ENCODE results near the gene VPS39. TPM values are rescaled to one million over a fixed set of nuclear protein-coding genes. Genes with fewer than 3 reads are reported as not detected.

Gene VPS39
- polyA plus RNA-seq, 1 donor (not counting 4 experiments of a cell fraction or from before 2014, with no cell fraction given) = 29.7 TPM

DNA sequence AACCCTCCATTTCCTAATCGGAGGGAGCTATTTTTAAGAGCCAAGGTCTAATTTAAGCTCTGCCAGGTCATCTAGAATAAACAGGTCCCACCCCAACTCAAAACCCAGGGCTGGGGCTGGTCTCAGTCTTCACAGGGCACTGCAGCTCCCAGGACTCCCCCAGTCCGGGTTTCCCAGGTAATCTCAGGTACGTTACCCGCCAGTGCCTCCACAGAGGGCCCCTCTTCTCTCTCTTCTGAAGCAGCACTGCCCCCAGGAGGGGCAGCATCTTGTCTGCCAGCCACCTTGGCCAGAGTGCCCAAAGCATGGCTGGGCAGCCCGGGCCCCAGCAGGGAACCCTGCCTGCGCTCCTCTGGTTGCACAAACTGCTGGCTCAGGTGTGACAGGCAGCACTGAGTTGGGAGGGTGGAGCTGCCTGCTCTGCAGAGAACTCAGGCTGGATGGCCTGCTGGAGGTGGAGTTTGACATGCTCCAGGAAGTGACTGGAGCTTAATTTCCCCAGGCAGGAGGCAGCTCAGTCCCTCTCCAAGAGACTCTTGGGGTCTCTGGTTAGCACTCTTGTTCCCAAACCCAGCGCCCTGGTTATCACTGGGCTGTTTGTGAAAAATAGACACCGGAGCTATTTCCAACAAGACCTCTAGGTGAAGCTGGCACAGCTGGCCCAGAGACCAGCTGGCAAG is 51.7 kb downstream of the VPS39 start, which contains the start of gene PLA2G4F:
Gene PLA2G4F, minus strand, starts transcription at position 394 of the 680 bp plus-strand sequence. Its CDS starts 87 bp downstream, at position 307.
- FAIRE-seq = peak; percentile 93
- Histone ChIP-seq H3K9me3 (ENCODE audit: control insufficient read depth, low read depth, low read length) (no peaks in the 10 kb centered on the region), H2AFZ (ENCODE audit: control insufficient read depth, low read length) (peak within 1 kb of the TSS; percentile 74), H3K27me3 (ENCODE audit: control insufficient read depth, extremely low read depth, insufficient read depth, low read length) (no peaks in the 10 kb centered on the region), H3K4me1 (ENCODE audit: control insufficient read depth, extremely low read depth, insufficient read depth, low read length) (peaks cover 46% of the 10 kb centered on the region), H3K36me3 (ENCODE audit: control insufficient read depth in 2 of 2, extremely low read depth in 1 of 2, insufficient read depth in 2 of 2, low read length in 2 of 2) (peaks cover 5 to 15% of the 10 kb centered on the region in 2 experiments), H3K9me1 (ENCODE audit: control insufficient read depth, extremely low read depth, insufficient read depth, low read length) (no peaks in the 10 kb centered on the region), H3K79me2 (ENCODE audit: control insufficient read depth, insufficient read depth, low read length) (no peaks in the 10 kb centered on the region), H3K9ac (ENCODE audit: control insufficient read depth, extremely low read depth, insufficient read depth, low read length) (peak within 1 kb of the TSS; percentile 53), H3K27ac (ENCODE audit: control insufficient read depth, insufficient read depth, low read length) (peak within 1 kb of the TSS; percentile 27), H3K4me3 (ENCODE audit: control insufficient read depth in 2 of 3, extremely low read depth in 1 of 3, insufficient read depth in 2 of 3, low read depth in 1 of 3, low read length in 3 of 3) (peak within 1 kb of the TSS; percentile 23 to 55 (median 24)), H4K20me1 (ENCODE audit: control insufficient read depth, extremely low read depth, insufficient read depth, low read length) (no peaks in the 10 kb centered on the region), H3K4me2 (ENCODE audit: control insufficient read depth, extremely low read depth, insufficient read depth, low read depth, low read length) (peak within 1 kb of the TSS; percentile 82)
- DNase-seq (ENCODE audit: low read depth, low spot score) = no peak
- TF ChIP-seq, protein P1, sequence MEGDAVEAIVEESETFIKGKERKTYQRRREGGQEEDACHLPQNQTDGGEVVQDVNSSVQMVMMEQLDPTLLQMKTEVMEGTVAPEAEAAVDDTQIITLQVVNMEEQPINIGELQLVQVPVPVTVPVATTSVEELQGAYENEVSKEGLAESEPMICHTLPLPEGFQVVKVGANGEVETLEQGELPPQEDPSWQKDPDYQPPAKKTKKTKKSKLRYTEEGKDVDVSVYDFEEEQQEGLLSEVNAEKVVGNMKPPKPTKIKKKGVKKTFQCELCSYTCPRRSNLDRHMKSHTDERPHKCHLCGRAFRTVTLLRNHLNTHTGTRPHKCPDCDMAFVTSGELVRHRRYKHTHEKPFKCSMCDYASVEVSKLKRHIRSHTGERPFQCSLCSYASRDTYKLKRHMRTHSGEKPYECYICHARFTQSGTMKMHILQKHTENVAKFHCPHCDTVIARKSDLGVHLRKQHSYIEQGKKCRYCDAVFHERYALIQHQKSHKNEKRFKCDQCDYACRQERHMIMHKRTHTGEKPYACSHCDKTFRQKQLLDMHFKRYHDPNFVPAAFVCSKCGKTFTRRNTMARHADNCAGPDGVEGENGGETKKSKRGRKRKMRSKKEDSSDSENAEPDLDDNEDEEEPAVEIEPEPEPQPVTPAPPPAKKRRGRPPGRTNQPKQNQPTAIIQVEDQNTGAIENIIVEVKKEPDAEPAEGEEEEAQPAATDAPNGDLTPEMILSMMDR (optimal IDR thresholded peaks at IDR 0.05 in 1 of 3, IDR thresholded peaks at IDR 0.05 in 1 of 3, conservative IDR thresholded peaks at IDR 0.05 in 1 of 3; ENCODE audit: extremely low read depth in 1 of 3, insufficient read depth in 2 of 3, low read length in 3 of 3) = peak in 1 of 3 experiments; percentile 23
- TF ChIP-seq EZH2 (IDR thresholded peaks at IDR 0.05; ENCODE audit: low read length) = no peak
- dilution Hi-C loops (cut with MboI; ENCODE audit: extremely low pct_ligation_motif_present, low sequenced_read_pairs) = no loop called here

- no peak for DNase-seq (ENCODE audit: low read depth, low spot score)
- H3K27me3 ChIP-seq (ENCODE audit: control insufficient read depth, extremely low read depth, insufficient read depth, low read length) = no peaks in the 10 kb centered on the region
- TF ChIP-seq, protein P1 (optimal IDR thresholded peaks at IDR 0.05 in 1 of 3, IDR thresholded peaks at IDR 0.05 in 1 of 3, conservative IDR thresholded peaks at IDR 0.05 in 1 of 3; ENCODE audit: extremely low read depth in 1 of 3, insufficient read depth in 2 of 3, low read length in 3 of 3) = no peak
- no peak for TF ChIP-seq EZH2 (IDR thresholded peaks at IDR 0.05; ENCODE audit: low read length)
- peak overlapping the region; percentile 27 for H3K27ac ChIP-seq (ENCODE audit: control insufficient read depth, insufficient read depth, low read length)
- H3K4me3 ChIP-seq (ENCODE audit: control insufficient read depth in 2 of 3, extremely low read depth in 1 of 3, insufficient read depth in 2 of 3, low read depth in 1 of 3, low read length in 3 of 3) = peak overlapping the region; percentile 23 to 55 (median 24)
- peak; percentile 84 for FAIRE-seq
- H3K9ac ChIP-seq (ENCODE audit: control insufficient read depth, extremely low read depth, insufficient read depth, low read length) = peak overlapping the region; percentile 53
- H3K4me2 ChIP-seq (ENCODE audit: control insufficient read depth, extremely low read depth, insufficient read depth, low read depth, low read length) = peak overlapping the region; percentile 82
- H3K79me2 ChIP-seq (ENCODE audit: control insufficient read depth, insufficient read depth, low read length) = no peaks in the 10 kb centered on the region
- dilution Hi-C loops (cut with MboI; ENCODE audit: extremely low pct_ligation_motif_present, low sequenced_read_pairs) = no loop called here
- H3K4me1 ChIP-seq (ENCODE audit: control insufficient read depth, extremely low read depth, insufficient read depth, low read length) = peaks cover 53% of the 10 kb centered on the region
- peak overlapping the region; percentile 24 for H2AFZ ChIP-seq (ENCODE audit: control insufficient read depth, low read length)
- H3K9me1 ChIP-seq (ENCODE audit: control insufficient read depth, extremely low read depth, insufficient read depth, low read length) = no peaks in the 10 kb centered on the region
- H4K20me1 ChIP-seq (ENCODE audit: control insufficient read depth, extremely low read depth, insufficient read depth, low read length) = no peaks in the 10 kb centered on the region
- no peaks in the 10 kb centered on the region for H3K9me3 ChIP-seq (ENCODE audit: control insufficient read depth, low read depth, low read length)
- H3K36me3 ChIP-seq (ENCODE audit: control insufficient read depth in 2 of 2, extremely low read depth in 1 of 2, insufficient read depth in 2 of 2, low read length in 2 of 2) = peaks cover 5 to 11% of the 10 kb centered on the region in 2 experiments
These were observed 52.4 kb downstream of the VPS39 start for GRCh38 chr15:42155546-42156242.
